Measurements from ENCODE around the gene TCP1.
A peak's percentile ranks its signal among the peaks of the same experiment; 100 is the strongest.
"Not testable (repeated sequence)": the region's sequence is repeated elsewhere in the genome, so short reads cannot be mapped to it uniquely, and the experiment has no call there.

The TCP1 gene

DNA sequence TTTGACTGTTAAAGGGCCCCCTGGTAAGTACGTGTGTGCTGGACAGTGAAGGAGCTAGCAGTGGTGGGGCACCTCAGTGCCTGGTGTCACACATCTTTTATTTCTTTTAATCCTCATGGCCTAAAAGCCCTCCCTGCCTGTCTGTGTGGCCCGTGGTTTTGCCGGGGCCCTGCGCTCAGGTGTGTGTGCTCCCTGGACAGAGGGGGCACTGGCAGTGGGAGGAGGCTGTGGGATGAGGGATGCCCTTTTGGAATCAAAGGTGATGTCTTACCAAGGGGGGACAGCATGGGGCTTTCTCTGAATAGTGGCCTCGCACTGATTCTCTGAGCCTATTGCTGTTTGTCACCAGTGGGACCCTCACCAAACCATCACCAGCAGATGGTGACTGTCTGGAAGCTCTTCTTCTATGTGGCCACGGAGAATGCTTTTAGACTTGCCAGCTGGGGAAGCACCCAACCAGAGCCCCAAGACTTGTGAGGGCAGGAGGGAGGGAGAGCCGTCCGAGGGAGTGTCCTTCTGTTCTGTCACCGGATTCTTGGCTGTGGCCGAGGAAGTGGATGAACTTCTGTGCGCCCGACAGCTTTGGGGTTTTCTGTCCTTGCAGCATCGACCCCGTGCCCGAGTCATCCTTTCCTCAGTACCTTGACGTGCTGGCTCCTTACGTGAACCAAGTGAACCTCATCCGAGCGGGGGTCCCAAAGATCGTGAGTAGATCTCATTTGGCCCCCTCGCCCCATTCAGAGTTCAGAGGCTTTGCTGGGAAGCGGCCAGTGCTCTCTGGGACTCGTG, 28.7 kb upstream of the TCP1 start:
- no peak for DNase-seq (ENCODE audit: low read depth in 3 of 3, low spot score in 1 of 3)

GRCh38 chr6:159816775-159817174, 27.4 kb upstream of the TCP1 start:
- DNase-seq (ENCODE audit: low read depth in 3 of 3, low spot score in 1 of 3), result not testable (repeated sequence)

DNA sequence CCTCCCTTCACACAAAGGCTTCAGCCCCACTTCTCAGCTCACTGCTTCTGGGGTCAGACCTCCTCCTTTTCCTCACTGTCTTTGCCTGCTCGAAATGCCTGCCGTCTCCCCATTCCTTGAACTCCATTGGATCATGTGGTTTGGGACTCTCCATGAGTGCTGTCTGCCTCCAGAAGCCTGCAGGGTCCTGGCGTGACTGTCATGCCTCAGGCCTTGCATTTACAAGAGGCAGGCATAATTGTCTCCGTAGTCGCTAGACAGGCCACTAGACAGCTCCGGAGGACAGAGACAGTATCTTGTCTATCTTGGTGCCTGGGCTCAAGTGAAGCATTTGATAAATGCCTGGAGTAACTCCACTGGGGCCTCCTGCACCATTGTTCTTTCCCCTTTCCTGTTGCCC, 26.0 kb upstream of the TCP1 start:
- no peak for DNase-seq (ENCODE audit: low read depth in 3 of 3, low spot score in 1 of 3)

GRCh38 chr6:159813781-159814180, 24.4 kb upstream of the TCP1 start:
- DNase-seq (ENCODE audit: low read depth in 3 of 3, low spot score in 1 of 3), result no peak

GRCh38 chr6:159809149-159809548, 19.7 kb upstream of the TCP1 start:
- DNase-seq (ENCODE audit: low read depth in 3 of 3, low spot score in 1 of 3), result no peak

DNA sequence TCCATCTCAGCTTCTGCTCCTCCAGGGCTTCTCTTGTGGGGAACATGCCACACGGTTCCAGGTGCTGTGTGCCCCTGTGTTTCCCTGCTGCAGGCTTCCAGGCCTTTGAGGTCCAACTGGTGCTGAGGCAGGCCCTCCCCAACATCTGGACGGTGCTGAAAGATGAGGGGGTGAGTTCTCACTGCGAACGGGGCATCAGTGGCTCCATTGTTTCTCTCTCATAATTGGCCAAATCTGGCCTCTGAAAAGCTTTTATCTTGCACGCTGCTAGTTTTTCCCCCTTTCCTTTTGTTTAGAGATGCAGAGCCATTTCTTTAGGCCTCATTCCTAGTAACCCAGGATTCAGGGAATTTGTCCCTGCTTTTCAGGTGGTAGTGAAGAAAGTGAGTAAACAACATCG, 19.2 kb upstream of the TCP1 start:
- DNase-seq (ENCODE audit: low read depth in 3 of 3, low spot score in 1 of 3), result no peak

DNA sequence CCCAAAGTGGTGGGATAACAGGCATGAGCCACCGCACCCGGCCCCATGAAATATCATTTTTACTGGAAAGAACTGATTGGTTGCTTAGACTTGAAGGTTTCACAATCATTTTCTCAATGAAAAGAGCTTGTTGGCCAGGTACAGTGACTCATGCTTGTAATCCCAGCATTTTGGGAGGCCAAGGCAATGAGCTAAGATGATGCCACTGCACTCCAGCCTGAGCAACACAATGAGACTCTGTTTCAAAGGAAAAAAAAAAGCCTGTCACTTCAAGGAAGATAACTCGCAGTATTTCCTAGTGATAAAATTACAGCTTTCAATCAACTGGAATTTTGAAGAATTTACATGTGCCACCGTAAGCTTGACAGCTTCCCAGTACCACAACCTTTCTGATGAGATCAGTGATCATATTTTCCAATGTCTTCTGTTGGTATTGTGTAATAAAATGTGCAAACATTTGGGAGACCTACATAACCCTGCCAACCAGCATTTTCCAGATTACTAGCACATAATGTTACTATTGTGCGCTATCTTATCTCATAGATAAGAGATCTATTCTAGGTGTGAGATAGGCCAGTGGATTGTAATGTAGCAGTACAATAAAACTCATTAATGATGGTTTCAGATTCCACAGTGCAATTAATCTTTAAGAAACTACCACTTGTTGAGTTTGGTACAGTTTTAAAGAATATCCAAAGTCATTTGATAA, 17.9 kb upstream of the TCP1 start:
- DNase-seq (ENCODE audit: low read depth in 3 of 3, low spot score in 1 of 3), result no peak

GRCh38 chr6:159806021-159806458, 16.6 kb upstream of the TCP1 start:
- no peak for DNase-seq (ENCODE audit: low read depth in 3 of 3, low spot score in 1 of 3)

DNA sequence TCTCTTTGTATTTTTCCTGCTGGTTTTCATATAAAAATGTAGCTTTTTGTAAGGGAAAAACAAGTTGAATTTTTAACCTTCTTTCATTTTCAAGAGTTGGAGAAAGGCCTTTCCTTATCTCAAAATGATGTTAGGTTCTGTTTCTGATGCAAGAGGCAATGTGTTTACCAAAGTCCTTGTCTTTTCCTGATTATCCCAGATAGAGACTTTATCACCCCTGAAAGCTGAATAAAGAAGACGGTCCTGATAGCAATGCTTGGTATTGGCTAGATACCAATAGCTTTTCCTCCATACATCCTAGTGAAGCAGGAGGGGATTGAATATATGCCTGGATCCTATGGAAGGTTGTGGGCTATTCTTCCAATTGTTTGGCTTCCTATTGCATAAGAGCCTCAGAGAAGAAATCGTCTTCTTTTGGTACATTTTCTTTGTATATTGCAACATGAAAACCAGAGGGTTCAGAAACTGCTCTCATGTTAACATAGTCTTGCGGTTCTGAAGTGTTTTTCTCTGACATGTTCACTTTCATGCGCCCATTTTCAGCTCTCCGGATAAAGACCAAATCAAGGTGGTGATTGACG, 16.1 kb upstream of the TCP1 start:
- no peak for DNase-seq (ENCODE audit: low read depth in 3 of 3, low spot score in 1 of 3)

DNA sequence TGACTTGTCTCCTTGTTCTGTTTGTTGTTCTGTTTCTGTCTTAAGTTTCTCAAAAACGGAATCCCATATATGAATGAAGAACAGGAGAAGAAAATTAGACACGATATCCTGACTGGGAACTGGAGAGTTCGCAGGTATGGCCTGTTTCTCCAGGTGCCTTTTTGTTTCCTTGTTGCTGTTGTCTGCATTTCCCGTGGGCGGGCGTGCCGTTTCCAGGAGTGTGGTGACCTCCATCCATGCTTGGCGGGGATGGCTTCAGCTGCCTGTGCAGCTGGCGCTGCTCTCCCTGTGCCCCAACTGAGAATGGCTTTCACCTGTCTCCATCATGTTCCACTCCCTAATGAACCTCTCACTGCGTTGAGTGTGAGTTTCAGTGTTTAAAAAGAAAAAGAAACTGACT, 15.1 kb upstream of the TCP1 start:
- no peak for DNase-seq (ENCODE audit: low read depth in 3 of 3, low spot score in 1 of 3)

GRCh38 chr6:159801935-159802334, 12.5 kb upstream of the TCP1 start:
- no peak for DNase-seq (ENCODE audit: low read depth in 3 of 3, low spot score in 1 of 3)

DNA sequence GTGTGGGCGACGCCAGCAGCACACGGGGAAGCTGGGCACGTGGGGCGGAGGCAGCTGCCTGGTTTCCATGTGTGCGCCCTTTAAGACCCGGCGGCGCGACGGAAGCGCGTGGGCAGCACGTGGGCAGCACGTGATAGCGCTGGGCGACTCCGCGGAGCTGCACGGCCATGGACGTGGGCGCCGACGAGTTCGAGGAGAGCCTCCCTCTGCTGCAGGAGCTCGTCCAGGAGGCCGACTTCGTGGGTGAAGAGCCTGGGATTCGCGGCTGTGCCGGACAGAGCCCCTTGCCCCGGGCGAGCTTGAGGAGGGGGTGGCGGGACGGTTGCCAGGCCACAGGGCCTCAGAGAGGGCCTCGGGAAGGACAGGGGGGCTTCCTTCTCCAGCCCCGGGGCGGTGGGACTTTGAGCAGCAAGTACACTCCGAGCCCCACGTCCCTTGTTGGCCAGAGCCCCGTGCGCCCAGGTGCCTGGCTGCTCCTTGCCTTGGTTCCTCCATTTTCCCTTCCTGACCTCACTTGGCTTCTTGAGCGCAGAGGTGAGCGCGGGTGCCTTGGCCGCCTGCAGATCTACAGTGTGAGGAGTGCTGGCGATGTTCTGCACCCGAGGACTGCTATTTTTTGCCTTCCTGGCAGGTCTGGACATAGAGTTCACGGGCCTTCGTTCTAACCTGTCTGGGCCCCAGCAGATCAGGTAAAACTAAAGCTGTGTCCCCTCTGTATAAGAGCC, 10.9 kb upstream of the TCP1 start, which contains the start of gene PNLDC1:
Gene PNLDC1 (plus strand): TSS at position 136 of the 725 bp plus-strand sequence. CDS start 32 bp downstream, at position 168.
- no peak for DNase-seq (ENCODE audit: low read depth in 3 of 3, low spot score in 1 of 3)

- no peak for DNase-seq (ENCODE audit: low read depth in 3 of 3, low spot score in 1 of 3)
These were observed 8.2 kb upstream of the TCP1 start for GRCh38 chr6:159797554-159797953.

DNA sequence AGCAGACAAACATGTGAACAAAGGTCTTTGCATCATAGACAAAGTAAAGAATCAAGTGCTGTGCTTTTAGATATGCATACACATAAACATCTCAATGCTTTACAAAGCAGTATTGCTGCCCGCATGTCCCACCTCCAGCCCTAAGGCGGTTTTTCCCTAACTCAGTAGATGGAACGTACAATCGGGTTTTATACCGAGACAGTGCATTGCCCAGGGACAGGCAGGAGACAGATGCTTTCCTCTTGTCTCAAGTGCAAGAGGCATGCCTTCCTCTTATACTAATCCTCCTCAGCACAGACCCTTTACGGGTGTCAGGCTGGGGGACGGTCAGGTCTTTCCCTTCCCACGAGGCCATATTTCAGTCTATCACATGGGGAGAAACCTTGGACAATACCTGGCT, 5.6 kb upstream of the TCP1 start:
- DNase-seq (ENCODE audit: low read depth in 3 of 3, low spot score in 1 of 3), result not testable (repeated sequence)

DNA sequence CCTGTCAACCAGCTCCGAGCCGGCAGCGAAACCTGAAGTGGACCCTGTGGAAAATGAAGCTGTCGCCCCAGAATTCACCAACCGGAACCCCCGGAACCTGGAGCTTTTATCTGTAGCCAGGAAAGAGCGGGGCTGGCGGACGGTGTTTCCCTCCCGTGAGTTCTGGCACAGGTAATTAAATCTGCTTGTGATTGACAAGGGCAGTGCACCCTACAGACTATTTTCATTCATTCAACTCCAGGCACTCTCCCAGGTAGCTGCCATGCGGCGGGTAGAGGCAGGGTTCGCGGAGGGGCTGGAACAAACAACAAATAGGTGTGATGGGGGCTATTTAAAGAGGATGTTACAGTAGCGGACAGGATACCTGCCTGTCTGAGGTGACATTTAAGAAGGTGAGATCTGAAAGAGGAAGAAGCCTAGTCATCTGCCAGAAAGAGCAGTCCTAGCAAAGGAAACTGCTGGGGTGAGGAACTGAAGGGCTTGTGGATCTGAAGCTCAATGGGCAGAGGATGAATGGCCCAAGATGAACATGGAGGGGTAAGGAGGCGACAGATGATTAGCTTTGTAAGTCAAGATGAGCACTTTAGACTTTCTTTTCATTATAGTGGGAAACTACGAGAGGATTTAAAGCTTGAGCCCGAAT, 1.7 kb upstream of the TCP1 start:
- no peak for DNase-seq (ENCODE audit: low read depth in 3 of 3, low spot score in 1 of 3)

DNA sequence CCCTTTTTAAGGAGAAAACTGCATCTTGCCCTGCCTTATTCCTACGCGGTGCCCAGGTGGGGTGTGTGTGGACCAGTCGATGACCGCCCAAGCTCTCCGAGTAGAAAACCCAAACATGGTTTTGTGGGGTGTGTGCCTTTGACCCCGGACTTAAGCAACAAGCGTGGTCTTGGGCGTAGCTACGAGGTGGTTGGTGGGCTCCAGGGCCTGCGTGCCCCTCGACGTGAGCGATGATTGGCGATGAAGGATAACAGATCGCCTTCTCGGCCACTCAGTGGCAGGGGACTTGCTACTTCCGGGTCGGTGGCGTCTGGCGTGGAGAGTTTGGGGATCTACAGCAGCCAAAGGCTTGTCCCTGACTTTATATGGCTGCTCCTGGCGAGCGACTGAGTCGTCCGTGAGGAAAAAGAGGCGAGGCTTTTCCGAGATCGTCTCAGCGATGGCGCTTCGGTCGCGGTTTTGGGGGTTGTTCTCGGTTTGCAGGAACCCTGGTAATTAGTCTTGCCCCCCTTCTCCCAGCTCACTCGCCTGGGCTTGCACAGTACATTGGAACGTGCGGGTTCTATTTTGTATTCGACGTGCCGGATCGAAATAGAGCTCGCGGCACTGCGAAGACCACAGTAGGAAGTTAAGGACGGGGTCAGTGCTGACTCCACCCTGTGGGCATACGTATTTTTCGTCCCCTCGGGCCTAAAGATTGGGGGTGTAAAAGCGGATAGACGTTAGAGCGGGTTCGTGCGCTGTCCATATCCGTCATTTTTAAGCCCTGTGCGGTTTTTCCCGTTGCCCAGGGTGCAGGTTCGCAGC, 950 bp upstream of the TCP1 start, which contains the start of gene MRPL18:
Gene MRPL18 (plus strand): TSS at position 319 of the 807 bp plus-strand sequence. CDS start 121 bp downstream, at position 440.
- peak; percentile 69 to 71 (median 70) for DNase-seq (ENCODE audit: low read depth in 3 of 3, low spot score in 1 of 3)

GRCh38 chr6:159788753-159789376, 537 bp downstream of the TCP1 start:
- peak in 1 of 3 donors; percentile 4 for DNase-seq (ENCODE audit: low read depth in 3 of 3, low spot score in 1 of 3)

DNA sequence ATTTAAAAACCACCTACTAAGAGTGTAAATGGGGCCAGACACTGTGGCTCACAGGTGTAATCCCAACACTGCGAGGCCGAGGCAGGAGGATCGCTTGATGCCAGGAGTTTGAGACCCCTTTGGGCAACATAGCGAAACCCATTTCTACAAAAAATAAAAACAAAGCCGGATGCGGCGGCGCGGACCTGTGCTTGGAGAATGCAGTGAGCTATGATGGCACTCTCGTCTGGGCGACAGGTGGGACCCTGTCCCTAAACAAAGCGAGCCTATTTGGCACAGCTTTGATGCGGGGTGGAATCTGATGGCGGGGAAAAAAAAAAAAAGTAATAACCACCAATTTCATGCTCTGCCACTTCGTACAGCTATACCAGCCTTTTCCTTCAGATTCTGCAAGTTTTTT, 1.1 kb downstream of the TCP1 start:
- no peak for DNase-seq (ENCODE audit: low read depth in 3 of 3, low spot score in 1 of 3)

GRCh38 chr6:159778542-159779103, 10.8 kb downstream of the TCP1 start:
- DNase-seq (ENCODE audit: low read depth in 3 of 3, low spot score in 1 of 3), result no peak

Measured in stimulated activated CD4-positive, alpha-beta T cell treated with anti-CD3 and anti-CD28 coated beads, TNF-alpha, amount 100 ng/mL, for 1 hour (primary cell).